Breast epithelium (tissue), 3 donors: ENCODE data around the gene AMMECR1L.

Experiments used
- CTCF ChIP-seq, 3 donors: fragments of 450-650 bp; IDR thresholded peaks; one replicate each; pipeline ENCODE4 v1.5.1; 2016 to 2017; ENCODE audit warnings: antibody characterized with exemption in 3 of 3, mild to moderate bottlenecking in 3 of 3, moderate library complexity in 3 of 3
- POLR2AphosphoS5 ChIP-seq, 3 donors: sonication (generic); formaldehyde crosslinking; IDR thresholded peaks; one replicate each; pipeline ENCODE4 v1.6.1; 2017; ENCODE audit warnings: antibody characterized with exemption in 3 of 3

- no peak for TF ChIP-seq CTCF (IDR thresholded peaks at IDR 0.05)
- TF ChIP-seq POLR2AphosphoS5 (IDR thresholded peaks at IDR 0.05): no peak
Measured at GRCh38 chr2:127901339-127902056, 15.7 kb upstream of the AMMECR1L start.
